Erythroblast (primary cell): ENCODE measurements around the gene GNAO1.

Experiments used
- GATA1 ChIP-seq: IDR thresholded peaks from 2 replicates; pipeline ENCODE4 v1.6.1; 2011; ENCODE audit warnings: low read depth, mild to moderate bottlenecking, control low read depth, low read length, moderate library complexity
- POLR2A ChIP-seq: IDR thresholded peaks from 2 replicates; pipeline ENCODE4 v1.6.1; 2011; ENCODE audit warnings: mild to moderate bottlenecking, low read length

DNA sequence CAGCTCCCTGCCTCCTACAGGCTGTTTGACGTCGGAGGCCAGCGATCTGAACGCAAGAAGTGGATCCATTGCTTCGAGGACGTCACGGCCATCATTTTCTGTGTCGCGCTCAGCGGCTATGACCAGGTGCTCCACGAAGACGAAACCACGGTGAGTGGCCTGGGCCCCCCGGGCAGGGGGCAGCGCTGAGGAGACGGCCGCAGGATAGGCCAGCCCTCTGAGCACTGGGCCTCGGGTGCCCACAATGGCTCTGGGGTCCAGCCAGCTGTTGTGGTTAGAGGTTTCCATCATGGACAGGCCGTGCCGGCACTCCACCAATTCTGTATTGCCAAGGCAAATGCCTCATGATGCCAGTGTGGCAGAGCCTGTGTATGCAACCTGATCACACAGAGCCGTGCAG, 145.4 kb downstream of the GNAO1 start:
- no peak for TF ChIP-seq POLR2A
- no peak for TF ChIP-seq GATA1
